K562 (cell line): Measurements from ENCODE around the gene ZNF584. TPM values are rescaled to one million over a fixed set of nuclear protein-coding genes. Genes with fewer than 3 reads are reported as not detected.
A peak's percentile ranks its signal among the peaks of the same experiment; 100 is the strongest.

Experiments
- CBX3 ChIP-seq, 2 experiments: IDR thresholded peaks; 1 replicate in 1 of 2; 2 replicates in 1 of 2; pipeline ENCODE4 v1.6.1; 2012; ENCODE audit warnings: inconsistent platforms in 2 of 2, low read length in 2 of 2, borderline replicate concordance in 1 of 2, control low read depth in 1 of 2
- COPS2 ChIP-seq: fragments of 450-650 bp; conservative IDR thresholded peaks from 2 replicates; pipeline ENCODE4 v1.6.1; 2016; ENCODE audit warnings: mild to moderate bottlenecking, moderate library complexity
- FOXJ2 ChIP-seq: fragments of 200-800 bp; sonication (Bioruptor generic); IDR thresholded peaks from 2 replicates; pipeline ENCODE4 v1.6.1; 2016; ENCODE audit warnings: missing genetic modification characterization, missing compliant biosample characterization
- GTF2A2 ChIP-seq: IDR thresholded peaks from 2 replicates; pipeline ENCODE4 v1.6.1; 2016; ENCODE audit warnings: mild to moderate bottlenecking, missing genetic modification characterization, missing compliant biosample characterization
- HMG20B ChIP-seq: fragments of 250-450 bp; sonication (Bioruptor Pico); IDR thresholded peaks from 2 replicates; pipeline ENCODE4 v1.5.0; 2021; ENCODE audit warnings: mild to moderate bottlenecking
- LARP7 ChIP-seq: fragments of 450-650 bp; IDR thresholded peaks from 2 replicates; pipeline ENCODE4 v1.6.1; 2016
- NFRKB ChIP-seq: fragments of 450-650 bp; IDR thresholded peaks from 2 replicates; pipeline ENCODE4 v1.6.1; 2016; ENCODE audit warnings: low read depth
- RFX5 ChIP-seq: IDR thresholded peaks from 2 replicates; pipeline ENCODE4 v1.6.1; 2011; ENCODE audit warnings: low read depth, mild to moderate bottlenecking, improper control_type of control experiment, low read length
- TEAD4 ChIP-seq, 2 experiments: sonication (generic) in 1 of 2; formaldehyde crosslinking in 1 of 2; IDR thresholded peaks; 2 replicates each; pipeline versions ENCODE4 v1.6.1 to v1.8.0; 2012 to 2022; ENCODE audit warnings: borderline replicate concordance in 1 of 2, inconsistent platforms in 1 of 2, low read length in 1 of 2, mild to moderate bottlenecking in 1 of 2, missing genetic modification reagents in 1 of 2
- TGIF2 ChIP-seq: sonication (generic); formaldehyde crosslinking; IDR thresholded peaks from 2 replicates; pipeline ENCODE4 v1.8.1; 2022; ENCODE audit warnings: mild to moderate bottlenecking, missing genetic modification reagents, moderate library complexity
- ZEB2 ChIP-seq: fragments of 450-650 bp; IDR thresholded peaks from 2 replicates; pipeline ENCODE4 v1.6.1; 2016
- ZFX ChIP-seq: sonication (generic); formaldehyde crosslinking; IDR thresholded peaks from 2 replicates; pipeline ENCODE4 v1.8.0; 2022; ENCODE audit warnings: mild to moderate bottlenecking, missing genetic modification reagents, moderate library complexity
- polyA plus RNA-seq, 8 experiments: library from polyadenylated mRNA; depleted of rRNA in 4 of 8; stranded (reverse) in 5 of 8; unstranded in 3 of 8; fragments of >200 nt; fragmentation: Nextera tagmentation in 2 of 8; fragmentation: Illumina TruSeq in 1 of 8; extraction: Ambion mirVana in 2 of 8; extraction: Trizol in 1 of 8; gene quantifications; 2 replicates each; pipeline versions ENCODE4 v1.2.1 to v1.2.3, GENCODE V29; 2011 to 2014; ENCODE audit warnings: inconsistent platforms in 1 of 8, missing spikeins in 1 of 8
- total RNA-seq, 7 experiments: library from RNA; depleted of rRNA in 6 of 7; stranded (reverse); fragments of >200 nt in 6 of 7; fragmentation: Illumina TruSeq in 2 of 7; extraction: Trizol in 2 of 7; gene quantifications; 2 replicates each; pipeline versions ENCODE4 v1.2.1 to v1.2.3, GENCODE V29; 2011 to 2021; ENCODE audit warnings: low replicate concordance in 1 of 7
- TF ChIP-seq, protein P1 (sequence below): fragments of 250-450 bp; sonication (Bioruptor Pico); IDR thresholded peaks from 2 replicates; pipeline ENCODE4 v1.5.0; 2021; ENCODE audit warnings: mild to moderate bottlenecking, borderline replicate concordance
- TF ChIP-seq, protein P2 (sequence below): fragments of 250-450 bp; sonication (Bioruptor Pico); IDR thresholded peaks from 2 replicates; pipeline ENCODE4 v1.4.0; 2020; ENCODE audit warnings: borderline replicate concordance
- TF ChIP-seq, protein P3 (sequence below), 2 experiments: fragments of 450-650 bp in 1 of 2; IDR thresholded peaks; 2 replicates each; pipeline ENCODE4 v1.6.1; 2011 to 2017; ENCODE audit warnings: low read depth in 2 of 2, antibody characterized with exemption in 1 of 2, borderline replicate concordance in 1 of 2, low read length in 1 of 2, mild to moderate bottlenecking in 1 of 2, mixed read lengths in 1 of 2; ENCODE audit not compliant: control insufficient read depth in 1 of 2
- TF ChIP-seq, protein P4 (sequence below): IDR thresholded peaks from 2 replicates; pipeline ENCODE4 v1.6.1; 2012; ENCODE audit warnings: low read depth, low read length, improper control_type of control experiment, borderline replicate concordance
- TF ChIP-seq, protein P5 (sequence below): fragments of 450-650 bp; formaldehyde crosslinking; IDR thresholded peaks from 2 replicates; pipeline ENCODE4 v1.4.0; 2020; ENCODE audit warnings: mild to moderate bottlenecking

ZNF584 gene
- total and polyA plus RNA-seq, 9 of the 15 experiments (the other 6 are each of a cell fraction or from before 2014, with no cell fraction given), result 5.8 to 43.4 (median 24.6) TPM

DNA sequence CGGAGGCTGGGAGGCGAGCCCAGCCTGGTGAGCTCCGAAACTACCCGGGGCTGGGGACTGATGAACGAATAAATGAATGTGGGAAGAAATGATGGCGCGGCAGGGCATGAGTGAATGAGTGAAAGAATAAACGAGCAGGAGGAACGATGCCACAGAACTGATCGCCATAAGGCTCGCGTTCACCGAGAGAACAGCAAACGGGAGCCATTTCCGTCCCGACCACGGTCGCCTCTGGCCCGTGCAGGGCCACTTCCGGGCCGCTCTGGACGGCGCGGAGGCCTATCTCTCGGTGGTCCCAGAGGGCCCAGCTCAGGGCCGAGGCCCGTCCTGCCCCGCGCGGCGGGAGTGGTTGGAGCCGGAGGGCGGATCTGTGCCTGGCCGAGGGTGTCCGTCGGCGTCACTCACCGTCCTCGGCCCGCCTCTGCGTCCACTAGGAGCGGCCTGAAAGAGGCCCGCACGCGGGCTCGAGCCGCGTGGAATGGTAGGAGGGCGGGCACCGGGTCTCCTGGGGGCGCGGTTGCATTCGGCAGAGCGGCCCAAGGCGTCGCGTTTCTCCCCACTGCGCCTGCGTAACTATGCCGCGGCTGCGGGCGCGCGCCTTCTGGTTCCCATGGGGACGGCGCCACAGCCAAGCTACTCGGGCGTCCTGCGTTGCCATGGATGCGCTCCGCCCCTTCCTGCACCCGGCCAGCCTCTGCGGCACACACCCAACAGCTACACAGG, 46.0 kb upstream of the ZNF584 start, which contains the start of gene ZNF497 (continued):
- TF ChIP-seq, protein P1, sequence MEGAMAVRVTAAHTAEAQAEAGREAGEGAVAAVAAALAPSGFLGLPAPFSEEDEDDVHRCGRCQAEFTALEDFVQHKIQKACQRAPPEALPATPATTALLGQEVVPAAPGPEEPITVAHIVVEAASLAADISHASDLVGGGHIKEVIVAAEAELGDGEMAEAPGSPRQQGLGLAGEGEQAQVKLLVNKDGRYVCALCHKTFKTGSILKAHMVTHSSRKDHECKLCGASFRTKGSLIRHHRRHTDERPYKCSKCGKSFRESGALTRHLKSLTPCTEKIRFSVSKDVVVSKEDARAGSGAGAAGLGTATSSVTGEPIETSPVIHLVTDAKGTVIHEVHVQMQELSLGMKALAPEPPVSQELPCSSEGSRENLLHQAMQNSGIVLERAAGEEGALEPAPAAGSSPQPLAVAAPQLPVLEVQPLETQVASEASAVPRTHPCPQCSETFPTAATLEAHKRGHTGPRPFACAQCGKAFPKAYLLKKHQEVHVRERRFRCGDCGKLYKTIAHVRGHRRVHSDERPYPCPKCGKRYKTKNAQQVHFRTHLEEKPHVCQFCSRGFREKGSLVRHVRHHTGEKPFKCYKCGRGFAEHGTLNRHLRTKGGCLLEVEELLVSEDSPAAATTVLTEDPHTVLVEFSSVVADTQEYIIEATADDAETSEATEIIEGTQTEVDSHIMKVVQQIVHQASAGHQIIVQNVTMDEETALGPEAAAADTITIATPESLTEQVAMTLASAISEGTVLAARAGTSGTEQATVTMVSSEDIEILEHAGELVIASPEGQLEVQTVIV (CRISPR knock-in tag), result no peak
- TF ChIP-seq RFX5, result no peak
- TF ChIP-seq, protein P2, sequence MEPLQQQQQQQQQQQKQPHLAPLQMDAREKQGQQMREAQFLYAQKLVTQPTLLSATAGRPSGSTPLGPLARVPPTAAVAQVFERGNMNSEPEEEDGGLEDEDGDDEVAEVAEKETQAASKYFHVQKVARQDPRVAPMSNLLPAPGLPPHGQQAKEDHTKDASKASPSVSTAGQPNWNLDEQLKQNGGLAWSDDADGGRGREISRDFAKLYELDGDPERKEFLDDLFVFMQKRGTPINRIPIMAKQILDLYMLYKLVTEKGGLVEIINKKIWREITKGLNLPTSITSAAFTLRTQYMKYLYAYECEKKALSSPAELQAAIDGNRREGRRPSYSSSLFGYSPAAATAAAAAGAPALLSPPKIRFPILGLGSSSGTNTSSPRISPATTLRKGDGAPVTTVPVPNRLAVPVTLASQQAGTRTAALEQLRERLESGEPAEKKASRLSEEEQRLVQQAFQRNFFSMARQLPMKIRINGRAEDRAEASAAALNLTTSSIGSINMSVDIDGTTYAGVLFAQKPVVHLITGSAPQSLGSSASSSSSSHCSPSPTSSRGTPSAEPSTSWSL (CRISPR knock-in tag), result no peak
- no peak for TF ChIP-seq COPS2
- 0 out of 2 replicates have a peak, but pooled peaks have one; percentile 57 for TF ChIP-seq TGIF2 (CRISPR knock-in tag)
- TF ChIP-seq, protein P3, sequence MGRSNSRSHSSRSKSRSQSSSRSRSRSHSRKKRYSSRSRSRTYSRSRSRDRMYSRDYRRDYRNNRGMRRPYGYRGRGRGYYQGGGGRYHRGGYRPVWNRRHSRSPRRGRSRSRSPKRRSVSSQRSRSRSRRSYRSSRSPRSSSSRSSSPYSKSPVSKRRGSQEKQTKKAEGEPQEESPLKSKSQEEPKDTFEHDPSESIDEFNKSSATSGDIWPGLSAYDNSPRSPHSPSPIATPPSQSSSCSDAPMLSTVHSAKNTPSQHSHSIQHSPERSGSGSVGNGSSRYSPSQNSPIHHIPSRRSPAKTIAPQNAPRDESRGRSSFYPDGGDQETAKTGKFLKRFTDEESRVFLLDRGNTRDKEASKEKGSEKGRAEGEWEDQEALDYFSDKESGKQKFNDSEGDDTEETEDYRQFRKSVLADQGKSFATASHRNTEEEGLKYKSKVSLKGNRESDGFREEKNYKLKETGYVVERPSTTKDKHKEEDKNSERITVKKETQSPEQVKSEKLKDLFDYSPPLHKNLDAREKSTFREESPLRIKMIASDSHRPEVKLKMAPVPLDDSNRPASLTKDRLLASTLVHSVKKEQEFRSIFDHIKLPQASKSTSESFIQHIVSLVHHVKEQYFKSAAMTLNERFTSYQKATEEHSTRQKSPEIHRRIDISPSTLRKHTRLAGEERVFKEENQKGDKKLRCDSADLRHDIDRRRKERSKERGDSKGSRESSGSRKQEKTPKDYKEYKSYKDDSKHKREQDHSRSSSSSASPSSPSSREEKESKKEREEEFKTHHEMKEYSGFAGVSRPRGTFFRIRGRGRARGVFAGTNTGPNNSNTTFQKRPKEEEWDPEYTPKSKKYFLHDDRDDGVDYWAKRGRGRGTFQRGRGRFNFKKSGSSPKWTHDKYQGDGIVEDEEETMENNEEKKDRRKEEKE (IDR thresholded peaks at IDR 0.05; ENCODE audit: borderline replicate concordance in 1 of 2, control insufficient read depth in 1 of 2, low read depth in 2 of 2, low read length in 1 of 2), result 0 out of 4 replicates have a peak, but pooled peaks of 1 of the 2 experiments have one; percentile 60
- no peak; the same call in 1 of the 2 replicates for TF ChIP-seq ZEB2
- TF ChIP-seq, protein P4, sequence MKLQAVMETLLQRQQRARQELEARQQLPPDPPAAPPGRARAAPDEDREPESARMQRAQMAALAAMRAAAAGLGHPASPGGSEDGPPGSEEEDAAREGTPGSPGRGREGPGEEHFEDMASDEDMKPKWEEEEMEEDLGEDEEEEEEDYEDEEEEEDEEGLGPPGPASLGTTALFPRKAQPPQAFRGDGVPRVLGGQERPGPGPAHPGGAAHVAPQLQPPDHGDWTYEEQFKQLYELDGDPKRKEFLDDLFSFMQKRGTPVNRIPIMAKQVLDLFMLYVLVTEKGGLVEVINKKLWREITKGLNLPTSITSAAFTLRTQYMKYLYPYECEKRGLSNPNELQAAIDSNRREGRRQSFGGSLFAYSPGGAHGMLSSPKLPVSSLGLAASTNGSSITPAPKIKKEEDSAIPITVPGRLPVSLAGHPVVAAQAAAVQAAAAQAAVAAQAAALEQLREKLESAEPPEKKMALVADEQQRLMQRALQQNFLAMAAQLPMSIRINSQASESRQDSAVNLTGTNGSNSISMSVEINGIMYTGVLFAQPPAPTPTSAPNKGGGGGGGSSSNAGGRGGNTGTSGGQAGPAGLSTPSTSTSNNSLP, result no peak
- TF ChIP-seq TEAD4 (IDR thresholded peaks at IDR 0.05; ENCODE audit: low read length), result peak; percentile 2; the same call in 1 of the 2 replicates
- no peak for TF ChIP-seq TEAD4 (CRISPR knock-in tag; IDR thresholded peaks at IDR 0.05; ENCODE audit: borderline replicate concordance)
- no peak for TF ChIP-seq GTF2A2 (tag)
- TF ChIP-seq NFRKB, result peak; percentile 99
- TF ChIP-seq FOXJ2 (tag), result peak; percentile 94
- TF ChIP-seq HMG20B (CRISPR knock-in tag), result no peak
- 0 out of 2 replicates have a peak, but pooled peaks have one; percentile 5 for TF ChIP-seq LARP7
- TF ChIP-seq ZFX (CRISPR knock-in tag), result peak; percentile 99
- TF ChIP-seq, protein P5, sequence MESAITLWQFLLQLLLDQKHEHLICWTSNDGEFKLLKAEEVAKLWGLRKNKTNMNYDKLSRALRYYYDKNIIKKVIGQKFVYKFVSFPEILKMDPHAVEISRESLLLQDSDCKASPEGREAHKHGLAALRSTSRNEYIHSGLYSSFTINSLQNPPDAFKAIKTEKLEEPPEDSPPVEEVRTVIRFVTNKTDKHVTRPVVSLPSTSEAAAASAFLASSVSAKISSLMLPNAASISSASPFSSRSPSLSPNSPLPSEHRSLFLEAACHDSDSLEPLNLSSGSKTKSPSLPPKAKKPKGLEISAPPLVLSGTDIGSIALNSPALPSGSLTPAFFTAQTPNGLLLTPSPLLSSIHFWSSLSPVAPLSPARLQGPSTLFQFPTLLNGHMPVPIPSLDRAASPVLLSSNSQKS (CRISPR knock-in tag), result no peak
- no peak for TF ChIP-seq CBX3 (IDR thresholded peaks at IDR 0.05; ENCODE audit: borderline replicate concordance in 1 of 2, low read length in 2 of 2)
